ENCODE results near the gene MINDY3. TPM values are rescaled to one million over a fixed set of nuclear protein-coding genes. Genes with fewer than 3 reads are reported as not detected.

Gene MINDY3
- total and polyA plus RNA-seq, 7 experiments from 2014 or later: 3.6 to 43.8 (median 29.1) TPM

- Histone ChIP-seq H3K4me1 (ENCODE audit: control insufficient read depth in 2 of 2, insufficient read depth in 2 of 2, low read length in 2 of 2) (no peaks in the 10 kb centered on the region), H3K9me3 (ENCODE audit: control insufficient read depth in 2 of 3, low read length in 3 of 3) (no peaks in the 10 kb centered on the region), H3K27ac (ENCODE audit: low read depth, low read length) (no peak overlapping the region), H3K4me3 (ENCODE audit: low read length) (no peak overlapping the region), H3K36me3 (ENCODE audit: control insufficient read depth in 2 of 3, insufficient read depth in 3 of 3, low read length in 3 of 3) (peaks cover 0 to 24% (median 0%) of the 10 kb centered on the region in 3 experiments), H3K27me3 (ENCODE audit: control insufficient read depth in 2 of 2, insufficient read depth in 2 of 2, low read length in 2 of 2) (no peaks in the 10 kb centered on the region)
- DNase-seq (no peak), ATAC-seq (no peak)
- H3K27me3 Mint-ChIP-seq: no peaks in the 10 kb centered on the region
- H3K4me1 Mint-ChIP-seq: peaks cover 0 to 10% (median 6%) of the 10 kb centered on the region in 7 donors
- ChIA-PET CTCF (no interaction called here), POLR2A (no interaction called here)
- H3K36me3 Mint-ChIP-seq: peaks cover 11 to 65% (median 52%) of the 10 kb centered on the region in 5 donors
- H3K27ac Mint-ChIP-seq: peak overlapping the region in 1 of 9 donors; percentile 11
- no peak overlapping the region for H3K4me3 Mint-ChIP-seq
- H3K9me3 Mint-ChIP-seq: no peaks in the 10 kb centered on the region
- intact Hi-C loops (cut with micrococcal nuclease): loop anchor here in 1 of 2 donors (2.0 kb wide), 1 partner anchor 15 kb away; no protein-coding TSS in a partner anchor
These were observed 50.9 kb downstream of the MINDY3 start for GRCh38 chr10:15809450-15809849.

GRCh38 chr10:15808204-15808797 is 52.0 kb downstream of the MINDY3 start:
- H3K27me3 ChIP-seq (ENCODE audit: control insufficient read depth in 2 of 2, insufficient read depth in 2 of 2, low read length in 2 of 2): no peaks in the 10 kb centered on the region
- no peak overlapping the region for H3K4me3 Mint-ChIP-seq
- H3K27ac Mint-ChIP-seq: no peak overlapping the region
- CTCF ChIA-PET: no interaction called here
- no peaks in the 10 kb centered on the region for H3K9me3 ChIP-seq (ENCODE audit: control insufficient read depth in 2 of 3, low read length in 3 of 3)
- no peak overlapping the region for H3K4me3 ChIP-seq (ENCODE audit: low read length)
- H3K36me3 ChIP-seq (ENCODE audit: control insufficient read depth in 2 of 3, insufficient read depth in 3 of 3, low read length in 3 of 3): peaks cover 0 to 24% (median 0%) of the 10 kb centered on the region in 3 experiments
- H3K36me3 Mint-ChIP-seq: peaks cover 13 to 66% (median 51%) of the 10 kb centered on the region in 5 donors
- POLR2A ChIA-PET: no interaction called here
- no peaks in the 10 kb centered on the region for H3K9me3 Mint-ChIP-seq
- no peak overlapping the region for H3K27ac ChIP-seq (ENCODE audit: low read depth, low read length)
- ATAC-seq (no peak), DNase-seq (no peak)
- peaks cover 0 to 9% (median 5%) of the 10 kb centered on the region in 7 donors for H3K4me1 Mint-ChIP-seq
- intact Hi-C loops (cut with micrococcal nuclease): loop anchor here in 1 of 2 donors (2.0 kb wide), 1 partner anchor 16 kb away; no protein-coding TSS in a partner anchor
- H3K27me3 Mint-ChIP-seq: no peaks in the 10 kb centered on the region
- H3K4me1 ChIP-seq (ENCODE audit: control insufficient read depth in 2 of 2, insufficient read depth in 2 of 2, low read length in 2 of 2): no peaks in the 10 kb centered on the region

- peaks cover 0 to 24% (median 0%) of the 10 kb centered on the region in 3 experiments for H3K36me3 ChIP-seq (ENCODE audit: control insufficient read depth in 2 of 3, insufficient read depth in 3 of 3, low read length in 3 of 3)
- H3K4me1 ChIP-seq (ENCODE audit: control insufficient read depth in 2 of 2, insufficient read depth in 2 of 2, low read length in 2 of 2): no peaks in the 10 kb centered on the region
- no peak for DNase-seq
- intact Hi-C loops (cut with micrococcal nuclease): no loop called here
- no peaks in the 10 kb centered on the region for H3K9me3 ChIP-seq (ENCODE audit: control insufficient read depth in 2 of 3, low read length in 3 of 3)
- ChIA-PET POLR2A (no interaction called here), CTCF (no interaction called here)
- no peaks in the 10 kb centered on the region for H3K27me3 ChIP-seq (ENCODE audit: control insufficient read depth in 2 of 2, insufficient read depth in 2 of 2, low read length in 2 of 2)
- peaks cover 0 to 8% (median 0%) of the 10 kb centered on the region in 11 donors for H3K9me3 Mint-ChIP-seq
- peaks cover 17 to 77% (median 62%) of the 10 kb centered on the region in 5 donors for H3K36me3 Mint-ChIP-seq
- peaks cover 0 to 11% (median 0%) of the 10 kb centered on the region in 7 donors for H3K4me1 Mint-ChIP-seq
- no peak overlapping the region for H3K4me3 Mint-ChIP-seq
- H3K27me3 Mint-ChIP-seq: no peaks in the 10 kb centered on the region
- no peak overlapping the region for H3K27ac Mint-ChIP-seq
- H3K27ac ChIP-seq (ENCODE audit: low read depth, low read length): no peak overlapping the region
- no peak for ATAC-seq
- H3K4me3 ChIP-seq (ENCODE audit: low read length): no peak overlapping the region
These were observed 54.8 kb downstream of the MINDY3 start for GRCh38 chr10:15805395-15806058.

- H3K36me3 ChIP-seq (ENCODE audit: control insufficient read depth in 2 of 3, insufficient read depth in 3 of 3, low read length in 3 of 3): peaks cover 0 to 19% (median 0%) of the 10 kb centered on the region in 3 experiments
- H3K27me3 Mint-ChIP-seq: no peaks in the 10 kb centered on the region
- H3K4me1 Mint-ChIP-seq: peaks cover 0 to 11% (median 0%) of the 10 kb centered on the region in 7 donors
These were observed 56.2 kb downstream of the MINDY3 start for GRCh38 chr10:15804109-15804508.

DNA sequence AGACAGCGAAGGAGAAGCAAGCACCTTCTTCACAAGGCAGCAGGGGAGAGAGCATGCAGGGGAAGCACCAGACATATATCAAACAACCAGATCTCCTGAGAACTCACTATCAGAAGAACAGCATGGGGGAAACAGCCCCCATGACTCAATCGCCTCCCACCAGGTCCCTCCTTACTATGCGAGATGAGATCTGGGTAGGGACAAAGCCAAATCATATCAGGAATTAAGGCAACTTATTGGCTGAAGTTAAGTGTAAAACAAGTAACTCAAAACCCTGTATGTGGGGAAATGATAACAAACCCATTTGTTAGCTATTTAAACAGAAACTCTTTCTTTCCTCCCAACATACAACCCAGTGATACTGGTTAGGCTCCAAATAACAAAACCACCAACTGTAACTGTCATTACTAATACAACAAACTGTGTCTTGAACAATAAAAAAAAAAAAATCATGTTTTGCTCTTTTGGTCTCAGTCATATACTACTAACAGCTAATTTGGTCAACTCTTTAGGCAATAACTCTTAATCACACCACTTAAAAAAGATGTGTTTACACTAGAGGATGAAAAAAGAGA is 57.8 kb downstream of the MINDY3 start:
- ChIA-PET POLR2A (no interaction called here), CTCF (no interaction called here)
- intact Hi-C loops (cut with micrococcal nuclease): no loop called here
- no peaks in the 10 kb centered on the region for H3K9me3 ChIP-seq (ENCODE audit: control insufficient read depth in 2 of 3, low read length in 3 of 3)
- H3K4me3 ChIP-seq (ENCODE audit: low read length): no peak overlapping the region
- H3K36me3 ChIP-seq (ENCODE audit: control insufficient read depth in 2 of 3, insufficient read depth in 3 of 3, low read length in 3 of 3): peaks cover 0 to 19% (median 0%) of the 10 kb centered on the region in 3 experiments
- no peak for DNase-seq
- Mint-ChIP-seq H3K36me3 (peaks cover 20 to 72% (median 53%) of the 10 kb centered on the region in 5 donors), H3K27me3 (no peaks in the 10 kb centered on the region), H3K9me3 (peaks cover 0 to 11% (median 0%) of the 10 kb centered on the region in 11 donors), H3K4me3 (no peak overlapping the region), H3K27ac (no peak overlapping the region), H3K4me1 (peaks cover 0 to 9% (median 0%) of the 10 kb centered on the region in 7 donors)
- H3K4me1 ChIP-seq (ENCODE audit: control insufficient read depth in 2 of 2, insufficient read depth in 2 of 2, low read length in 2 of 2): no peaks in the 10 kb centered on the region
- no peak for ATAC-seq
- H3K27me3 ChIP-seq (ENCODE audit: control insufficient read depth in 2 of 2, insufficient read depth in 2 of 2, low read length in 2 of 2): no peaks in the 10 kb centered on the region
- H3K27ac ChIP-seq (ENCODE audit: low read depth, low read length): no peak overlapping the region

More at GRCh38 chr10:15804109-15804508, 56.2 kb downstream of the MINDY3 start:
- DNase-seq: no peak
- Mint-ChIP-seq H3K36me3 (peaks cover 20 to 77% (median 61%) of the 10 kb centered on the region in 5 donors), H3K4me3 (no peak overlapping the region), H3K27ac (no peak overlapping the region), H3K9me3 (peaks cover 0 to 11% (median 0%) of the 10 kb centered on the region in 11 donors)
- ChIA-PET POLR2A (no interaction called here), CTCF (no interaction called here)
- H3K4me1 ChIP-seq (ENCODE audit: control insufficient read depth in 2 of 2, insufficient read depth in 2 of 2, low read length in 2 of 2): no peaks in the 10 kb centered on the region
- H3K9me3 ChIP-seq (ENCODE audit: control insufficient read depth in 2 of 3, low read length in 3 of 3): no peaks in the 10 kb centered on the region
- intact Hi-C loops (cut with micrococcal nuclease): no loop called here
- no peak overlapping the region for H3K4me3 ChIP-seq (ENCODE audit: low read length)
- H3K27ac ChIP-seq (ENCODE audit: low read depth, low read length): no peak overlapping the region
- no peaks in the 10 kb centered on the region for H3K27me3 ChIP-seq (ENCODE audit: control insufficient read depth in 2 of 2, insufficient read depth in 2 of 2, low read length in 2 of 2)
- no peak for ATAC-seq

DNA sequence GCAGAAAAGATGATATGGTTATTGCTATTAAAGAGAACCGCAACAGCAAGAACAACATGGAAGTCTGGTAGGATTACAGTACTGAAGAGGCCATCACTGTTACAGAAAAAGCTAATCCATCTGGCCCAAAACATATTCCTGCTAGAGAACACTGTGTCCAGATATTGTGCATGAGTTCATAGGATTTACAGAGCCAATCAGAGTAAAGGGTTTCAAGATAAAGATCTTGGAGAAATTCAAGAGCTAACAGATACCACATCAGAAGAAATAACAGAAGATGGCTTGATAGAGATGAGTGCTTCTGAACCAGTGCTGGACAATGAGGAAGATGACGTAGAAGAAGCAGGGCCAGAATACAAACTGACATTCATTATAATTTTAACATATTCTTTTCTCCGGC is 58.7 kb downstream of the MINDY3 start:
- Mint-ChIP-seq H3K4me1 (peaks cover 0 to 9% (median 0%) of the 10 kb centered on the region in 7 donors), H3K4me3 (no peak overlapping the region), H3K27ac (no peak overlapping the region), H3K27me3 (no peaks in the 10 kb centered on the region), H3K9me3 (peaks cover 0 to 11% (median 0%) of the 10 kb centered on the region in 11 donors), H3K36me3 (peaks cover 14 to 68% (median 45%) of the 10 kb centered on the region in 5 donors)
- no peak overlapping the region for H3K27ac ChIP-seq (ENCODE audit: low read depth, low read length)
- CTCF ChIA-PET: no interaction called here
- POLR2A ChIA-PET: no interaction called here
- no peak for ATAC-seq
- intact Hi-C loops (cut with micrococcal nuclease): no loop called here
- no peaks in the 10 kb centered on the region for H3K27me3 ChIP-seq (ENCODE audit: control insufficient read depth in 2 of 2, insufficient read depth in 2 of 2, low read length in 2 of 2)
- no peak overlapping the region for H3K4me3 ChIP-seq (ENCODE audit: low read length)
- no peak for DNase-seq
- H3K9me3 ChIP-seq (ENCODE audit: control insufficient read depth in 2 of 3, low read length in 3 of 3): no peaks in the 10 kb centered on the region
- H3K4me1 ChIP-seq (ENCODE audit: control insufficient read depth in 2 of 2, insufficient read depth in 2 of 2, low read length in 2 of 2): no peaks in the 10 kb centered on the region
- peaks cover 0 to 13% (median 0%) of the 10 kb centered on the region in 3 experiments for H3K36me3 ChIP-seq (ENCODE audit: control insufficient read depth in 2 of 3, insufficient read depth in 3 of 3, low read length in 3 of 3)
